ENCODE measurements around the gene RIMBP2. TPM values are rescaled to one million over a fixed set of nuclear protein-coding genes. Genes with fewer than 3 reads are reported as not detected.

Gene RIMBP2
- polyA plus RNA-seq, 1 donor (not counting 4 experiments of a cell fraction or from before 2014, with no cell fraction given), result 0.16 TPM

DNA sequence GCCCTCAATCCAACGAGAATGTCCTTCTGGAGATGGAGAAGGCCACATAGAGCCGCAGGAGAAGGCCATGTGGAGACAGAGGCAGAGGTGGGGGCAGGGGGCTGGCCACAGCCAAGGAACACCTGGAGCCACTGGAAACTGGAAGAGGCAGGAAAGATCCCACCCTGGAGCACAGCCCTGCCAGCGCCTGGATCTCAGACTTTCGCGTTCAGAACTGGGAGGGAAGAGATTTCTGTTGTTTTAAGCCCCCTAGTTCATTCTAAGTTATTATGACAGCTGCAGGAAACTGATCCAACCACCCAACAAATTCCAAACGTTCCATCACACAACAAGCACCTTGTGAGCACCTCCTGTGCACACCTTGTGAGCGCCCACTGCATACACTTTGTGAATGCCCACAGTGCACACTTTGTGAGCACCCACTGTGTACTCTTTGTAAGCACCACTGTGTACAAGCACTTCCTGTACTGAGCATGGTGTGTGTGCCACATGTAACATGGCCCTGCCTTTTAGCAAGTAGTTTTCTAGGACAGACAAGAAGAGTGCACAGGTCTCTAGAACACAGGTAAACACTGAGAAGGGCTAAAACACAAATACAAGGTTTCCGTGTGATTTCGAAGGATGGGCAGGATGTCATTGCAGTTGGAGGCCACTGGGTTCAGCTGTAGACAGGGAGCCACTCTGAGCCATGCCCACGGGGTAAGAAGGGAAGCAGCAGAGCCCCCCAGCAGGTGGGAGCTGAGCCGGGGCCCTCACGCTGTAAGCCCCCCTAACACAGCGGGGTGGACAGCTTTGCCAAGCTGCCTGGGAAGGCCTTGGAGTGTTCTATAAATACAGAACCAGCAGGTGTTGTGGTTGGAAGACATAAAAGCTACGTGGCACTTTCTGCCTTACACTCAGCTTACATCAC lies 15.4 kb downstream of the RIMBP2 start:
- TF ChIP-seq CTCF (optimal IDR thresholded peaks at IDR 0.05 in 1 of 3, IDR thresholded peaks at IDR 0.05 in 1 of 3, conservative IDR thresholded peaks at IDR 0.05 in 1 of 3; ENCODE audit: extremely low read depth in 1 of 3, insufficient read depth in 2 of 3, low read length in 3 of 3), result no peak
- TF ChIP-seq EZH2 (IDR thresholded peaks at IDR 0.05; ENCODE audit: low read length), result no peak
- dilution Hi-C loops (cut with MboI; ENCODE audit: extremely low pct_ligation_motif_present, low sequenced_read_pairs), result no loop called here

GRCh38 chr12:130698106-130698505 lies 18.0 kb downstream of the RIMBP2 start:
- Histone ChIP-seq H3K27me3 (ENCODE audit: control insufficient read depth, extremely low read depth, insufficient read depth, low read length) (no peaks in the 10 kb centered on the region), H2AFZ (ENCODE audit: control insufficient read depth, low read length) (no peak overlapping the region)

More for the DNA sequence above, 15.4 kb downstream of the RIMBP2 start:
- no peaks in the 10 kb centered on the region for H3K79me2 ChIP-seq (ENCODE audit: control insufficient read depth, insufficient read depth, low read length)
- H3K4me1 ChIP-seq (ENCODE audit: control insufficient read depth, extremely low read depth, insufficient read depth, low read length), result no peaks in the 10 kb centered on the region
- no peaks in the 10 kb centered on the region for H3K36me3 ChIP-seq (ENCODE audit: control insufficient read depth in 2 of 2, extremely low read depth in 1 of 2, insufficient read depth in 2 of 2, low read length in 2 of 2)
- H3K9ac ChIP-seq (ENCODE audit: control insufficient read depth, extremely low read depth, insufficient read depth, low read length), result no peak overlapping the region
- FAIRE-seq (no peak), DNase-seq (ENCODE audit: low read depth, low spot score) (no peak)
- H3K9me1 ChIP-seq (ENCODE audit: control insufficient read depth, extremely low read depth, insufficient read depth, low read length), result no peaks in the 10 kb centered on the region
- H3K27ac ChIP-seq (ENCODE audit: control insufficient read depth, insufficient read depth, low read length), result no peak overlapping the region
- H4K20me1 ChIP-seq (ENCODE audit: control insufficient read depth, extremely low read depth, insufficient read depth, low read length), result no peaks in the 10 kb centered on the region
- H3K27me3 ChIP-seq (ENCODE audit: control insufficient read depth, extremely low read depth, insufficient read depth, low read length), result no peaks in the 10 kb centered on the region
- H3K4me3 ChIP-seq (ENCODE audit: control insufficient read depth in 2 of 3, extremely low read depth in 1 of 3, insufficient read depth in 2 of 3, low read depth in 1 of 3, low read length in 3 of 3), result no peak overlapping the region
- no peak overlapping the region for H3K4me2 ChIP-seq (ENCODE audit: control insufficient read depth, extremely low read depth, insufficient read depth, low read depth, low read length)
- H2AFZ ChIP-seq (ENCODE audit: control insufficient read depth, low read length), result no peak overlapping the region
- H3K9me3 ChIP-seq (ENCODE audit: control insufficient read depth, low read depth, low read length), result no peaks in the 10 kb centered on the region

More at GRCh38 chr12:130698106-130698505, 18.0 kb downstream of the RIMBP2 start:
- H3K9ac ChIP-seq (ENCODE audit: control insufficient read depth, extremely low read depth, insufficient read depth, low read length), result no peak overlapping the region
- no peaks in the 10 kb centered on the region for H3K9me3 ChIP-seq (ENCODE audit: control insufficient read depth, low read depth, low read length)
- H3K4me2 ChIP-seq (ENCODE audit: control insufficient read depth, extremely low read depth, insufficient read depth, low read depth, low read length), result no peak overlapping the region
- H3K36me3 ChIP-seq (ENCODE audit: control insufficient read depth in 2 of 2, extremely low read depth in 1 of 2, insufficient read depth in 2 of 2, low read length in 2 of 2), result no peaks in the 10 kb centered on the region
- H3K9me1 ChIP-seq (ENCODE audit: control insufficient read depth, extremely low read depth, insufficient read depth, low read length), result no peaks in the 10 kb centered on the region
- TF ChIP-seq EZH2 (IDR thresholded peaks at IDR 0.05; ENCODE audit: low read length) (no peak), CTCF (optimal IDR thresholded peaks at IDR 0.05 in 1 of 3, IDR thresholded peaks at IDR 0.05 in 1 of 3, conservative IDR thresholded peaks at IDR 0.05 in 1 of 3; ENCODE audit: extremely low read depth in 1 of 3, insufficient read depth in 2 of 3, low read length in 3 of 3) (no peak)
- DNase-seq (ENCODE audit: low read depth, low spot score) (no peak), FAIRE-seq (no peak)
- H3K4me3 ChIP-seq (ENCODE audit: control insufficient read depth in 2 of 3, extremely low read depth in 1 of 3, insufficient read depth in 2 of 3, low read depth in 1 of 3, low read length in 3 of 3), result no peak overlapping the region
- H3K79me2 ChIP-seq (ENCODE audit: control insufficient read depth, insufficient read depth, low read length), result no peaks in the 10 kb centered on the region
- no peaks in the 10 kb centered on the region for H4K20me1 ChIP-seq (ENCODE audit: control insufficient read depth, extremely low read depth, insufficient read depth, low read length)
- no peak overlapping the region for H3K27ac ChIP-seq (ENCODE audit: control insufficient read depth, insufficient read depth, low read length)
- dilution Hi-C loops (cut with MboI; ENCODE audit: extremely low pct_ligation_motif_present, low sequenced_read_pairs), result no loop called here
- H3K4me1 ChIP-seq (ENCODE audit: control insufficient read depth, extremely low read depth, insufficient read depth, low read length), result no peaks in the 10 kb centered on the region
